Measurements from ENCODE around the gene HEATR1.

Gene HEATR1

DNA sequence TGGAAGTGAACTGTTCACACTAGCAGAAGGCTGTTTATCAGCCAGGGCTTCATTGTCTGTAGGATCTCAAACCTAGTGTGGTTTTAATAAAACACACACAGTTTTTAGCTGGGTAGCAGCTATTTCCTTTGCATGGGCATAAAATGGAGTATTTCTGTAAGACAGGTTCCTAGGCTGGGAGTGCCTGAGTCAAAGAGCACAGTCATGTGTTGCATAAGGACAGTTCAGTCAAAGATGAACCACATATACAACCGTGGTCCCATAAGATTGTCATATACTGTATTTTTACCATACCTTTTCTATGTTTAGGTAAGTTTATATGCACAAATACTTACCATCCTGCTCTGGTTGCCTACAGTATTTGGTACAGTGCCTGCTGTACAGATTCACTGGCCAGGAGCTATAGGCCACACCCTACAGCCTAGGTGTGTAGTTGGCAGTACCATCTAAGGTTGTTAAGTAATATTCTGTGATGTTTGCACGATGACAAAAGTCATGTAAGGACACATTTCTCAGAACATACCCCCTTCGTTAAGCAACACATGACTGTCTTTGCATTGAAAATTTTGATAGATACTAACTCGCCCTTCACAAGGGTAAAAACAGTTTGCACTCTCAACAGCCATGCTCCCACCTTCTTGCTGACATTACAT, 63.4 kb downstream of the HEATR1 start:
- DNase-seq = no peak

DNA sequence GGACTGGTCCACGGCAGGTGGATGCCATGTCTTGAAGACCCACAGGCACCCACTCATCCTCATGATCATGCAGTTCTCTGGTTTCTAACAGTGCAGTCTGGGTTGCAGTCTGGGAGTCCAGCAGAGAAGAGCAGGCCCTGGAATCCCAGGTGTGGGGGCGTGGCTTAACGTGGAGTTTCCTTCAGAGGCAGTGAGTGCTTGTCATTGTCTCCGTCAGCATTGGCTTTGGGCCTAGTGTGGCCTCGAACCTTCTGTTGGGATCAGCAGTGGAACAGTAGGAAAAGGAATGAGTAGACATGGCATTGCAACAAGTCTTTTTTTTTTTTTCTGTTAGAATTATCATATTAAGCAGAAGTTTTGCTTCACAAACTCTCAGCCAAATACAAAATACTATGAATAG, 67.8 kb downstream of the HEATR1 start:
- no peak for DNase-seq

DNA sequence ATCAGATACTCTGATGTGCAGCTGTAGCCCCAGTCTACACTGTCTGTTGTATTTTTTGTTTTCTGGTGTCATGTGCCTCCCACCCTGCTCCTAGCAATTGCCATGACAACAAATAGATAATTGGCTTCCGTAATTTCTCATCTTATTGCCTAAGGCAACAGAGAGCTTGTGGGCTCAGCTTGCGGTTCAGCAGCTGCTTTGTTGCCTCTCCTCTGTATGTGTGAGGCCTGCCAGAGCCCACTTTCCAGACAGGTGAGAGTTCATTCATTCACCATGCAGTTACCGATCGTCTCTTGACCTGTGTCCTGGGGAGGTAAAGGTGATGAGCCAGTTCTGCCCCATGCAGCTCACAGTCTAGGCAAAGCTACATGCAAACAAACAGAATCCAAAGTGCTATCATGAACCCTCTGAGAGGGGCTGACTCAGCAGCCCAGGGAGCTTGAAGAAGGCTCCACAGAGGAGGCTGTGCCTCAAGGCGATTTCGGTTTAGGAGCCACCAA, 68.6 kb downstream of the HEATR1 start:
- no peak for DNase-seq

DNA sequence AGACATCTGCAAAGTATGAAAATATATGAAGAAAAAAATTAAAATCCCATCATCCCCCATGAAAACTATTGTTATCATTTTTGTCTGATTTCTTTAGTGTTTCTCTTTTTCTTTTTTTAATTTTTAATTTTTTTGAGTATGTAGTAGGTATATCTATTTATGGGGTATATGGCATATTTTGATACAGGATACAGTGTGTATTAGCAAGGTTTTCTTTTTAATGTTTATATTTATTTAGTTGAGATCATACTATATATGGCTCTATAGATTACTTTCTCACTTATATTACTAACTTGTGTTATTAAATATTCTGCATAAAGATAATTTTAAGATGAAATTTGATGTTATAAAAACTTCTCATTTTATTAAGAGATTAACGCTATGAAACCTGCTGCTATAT, 69.1 kb downstream of the HEATR1 start:
- no peak for DNase-seq

DNA sequence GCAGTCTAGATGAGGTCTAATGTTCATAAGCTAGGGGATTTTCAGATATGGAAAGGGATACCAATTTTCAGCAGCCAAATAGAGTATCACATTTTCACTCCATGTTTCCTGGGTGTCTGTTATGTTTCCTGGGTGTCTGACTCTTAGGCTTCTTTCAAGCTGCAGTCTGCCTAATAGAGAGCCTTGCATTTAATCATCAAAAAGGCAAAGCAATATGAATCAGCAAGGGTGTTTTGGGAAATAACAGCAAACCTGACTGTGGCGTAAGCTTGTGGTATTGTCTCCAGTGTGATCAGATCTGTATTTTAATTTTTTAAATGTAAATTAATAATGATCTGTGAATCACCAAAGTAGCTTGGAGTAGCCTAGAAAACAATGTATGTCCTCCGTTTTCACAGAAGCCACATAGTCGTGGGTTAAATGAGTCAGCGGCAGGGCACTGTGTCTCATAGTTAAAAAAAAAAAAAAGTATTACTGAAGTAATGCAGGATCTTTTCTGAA, 70.1 kb downstream of the HEATR1 start:
- DNase-seq = no peak

DNA sequence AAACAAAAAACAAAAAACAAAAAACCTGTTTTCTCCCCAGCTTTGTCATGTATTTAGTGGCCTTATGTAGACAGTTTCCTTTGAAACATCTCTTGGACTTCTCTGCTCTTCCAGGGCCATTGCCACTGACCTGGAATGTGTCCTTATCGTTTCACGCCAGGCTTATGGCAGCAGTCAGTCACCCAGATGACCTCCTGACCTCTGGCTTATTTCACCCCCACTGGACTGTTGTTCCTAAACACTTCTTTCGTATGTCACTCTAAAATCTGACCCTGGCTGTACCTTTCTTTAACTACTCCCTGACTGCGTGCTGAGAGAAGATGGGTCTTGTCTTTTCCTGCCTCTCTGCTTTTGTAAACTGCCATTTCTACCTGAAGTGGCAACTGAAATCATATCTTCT, 71.5 kb downstream of the HEATR1 start:
- DNase-seq = no peak

DNA sequence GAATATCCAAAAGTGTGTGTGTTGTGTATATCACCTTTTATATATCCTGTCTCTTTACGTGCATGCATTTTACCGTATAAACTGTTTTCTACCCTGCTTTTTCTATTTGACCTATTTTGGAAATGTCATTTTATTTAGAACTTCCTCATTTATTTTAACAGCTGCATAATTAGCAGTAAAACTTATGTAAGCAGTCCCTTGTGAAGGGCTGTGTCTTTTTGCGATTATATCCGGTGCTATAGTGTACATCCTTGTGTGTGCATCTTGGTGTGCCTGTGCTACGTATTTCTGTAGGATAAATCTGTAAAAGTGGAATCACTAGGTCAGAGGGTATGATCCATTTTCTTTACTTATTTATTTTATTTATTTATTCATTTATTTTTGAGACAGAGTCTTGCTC, 73.4 kb downstream of the HEATR1 start:
- no peak for DNase-seq

DNA sequence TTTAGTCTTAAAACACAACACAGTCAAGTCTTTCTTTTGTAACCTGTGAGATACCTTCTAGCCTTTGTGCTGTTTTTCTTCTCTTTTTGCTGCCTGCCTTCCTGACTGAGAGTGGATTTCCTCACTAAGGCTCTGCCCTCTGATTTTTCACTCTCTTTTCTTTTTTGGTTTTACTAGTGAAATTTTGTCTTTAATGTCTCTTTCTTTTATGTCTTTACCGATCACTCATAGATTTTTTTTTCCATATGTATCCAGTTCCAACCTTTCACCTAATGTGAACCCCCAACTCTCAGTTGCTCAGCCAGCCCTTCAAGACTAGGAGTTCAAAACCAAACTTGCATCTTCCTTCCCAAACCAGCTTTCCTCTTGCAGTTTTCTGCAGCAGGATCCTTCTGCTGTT, 74.0 kb downstream of the HEATR1 start:
- DNase-seq = no peak

DNA sequence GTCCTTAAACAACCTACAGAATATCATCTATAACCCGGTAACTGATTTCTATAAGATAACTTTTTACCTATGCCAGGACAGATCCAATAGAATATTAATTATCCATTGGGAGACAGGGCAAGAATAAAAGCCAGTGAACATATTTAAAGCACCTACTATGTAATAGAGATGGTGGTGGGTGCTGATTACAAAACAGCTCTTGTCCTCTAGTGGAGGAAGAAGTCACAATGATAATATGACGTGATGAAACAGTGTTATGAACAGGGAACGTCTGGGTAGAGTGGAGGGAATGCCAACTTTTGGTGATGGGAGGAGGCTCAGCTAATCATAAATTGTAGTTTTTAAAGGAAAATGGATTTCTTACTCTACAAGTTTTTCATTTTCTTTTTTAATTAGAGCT, 78.2 kb downstream of the HEATR1 start:
- no peak for DNase-seq

DNA sequence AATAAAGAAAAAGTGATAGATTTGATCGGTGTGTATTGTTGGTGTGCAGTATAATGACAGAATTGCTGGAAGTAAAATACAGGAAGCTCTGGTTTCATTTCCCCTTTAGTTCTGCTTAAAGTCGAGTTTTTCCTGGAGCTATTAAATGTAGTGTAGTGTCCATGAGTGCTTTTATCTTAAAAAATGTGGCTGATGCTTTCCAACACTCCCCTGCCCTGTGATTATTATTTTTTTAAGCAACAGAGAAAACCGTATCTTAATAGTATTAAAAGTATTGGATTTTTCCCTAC, 79.5 kb downstream of the HEATR1 start:
- DNase-seq = no peak

DNA sequence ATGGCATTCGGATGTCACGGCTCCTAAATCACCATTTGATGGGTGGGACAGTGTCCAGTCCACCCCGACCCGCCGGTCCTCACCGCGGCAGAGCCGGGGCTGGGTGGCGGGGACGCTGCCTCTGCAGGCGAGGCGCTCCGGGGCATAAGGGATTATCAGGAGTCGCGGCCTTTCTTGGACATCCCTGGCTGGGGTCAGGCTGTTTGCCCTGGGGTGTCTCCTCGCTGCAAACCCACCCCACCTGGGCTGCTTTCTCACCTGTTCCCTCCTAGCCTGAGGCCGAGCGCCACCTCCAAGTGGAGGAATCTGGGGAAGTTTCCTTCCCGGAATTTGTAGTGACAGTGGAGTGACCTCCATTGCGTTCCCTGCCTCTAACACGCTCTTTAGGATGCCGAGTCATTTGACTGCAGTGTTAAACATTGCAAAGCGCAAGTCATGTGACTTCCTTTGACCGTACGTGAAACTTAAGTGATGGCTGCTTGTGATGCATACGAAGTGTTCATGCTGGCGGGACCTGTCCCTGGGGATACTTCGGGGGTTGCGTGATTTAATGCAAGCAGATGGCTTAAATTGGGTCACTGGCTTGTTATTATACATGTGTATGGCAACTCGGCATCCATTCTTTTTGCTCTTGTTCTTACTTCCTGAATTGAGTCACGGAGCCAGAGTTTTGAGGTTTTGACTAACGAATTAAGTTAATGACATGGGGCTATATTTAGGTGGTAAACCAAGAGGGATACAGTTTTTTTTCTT, 80.0 kb downstream of the HEATR1 start:
- DNase-seq = peak; percentile 80

DNA sequence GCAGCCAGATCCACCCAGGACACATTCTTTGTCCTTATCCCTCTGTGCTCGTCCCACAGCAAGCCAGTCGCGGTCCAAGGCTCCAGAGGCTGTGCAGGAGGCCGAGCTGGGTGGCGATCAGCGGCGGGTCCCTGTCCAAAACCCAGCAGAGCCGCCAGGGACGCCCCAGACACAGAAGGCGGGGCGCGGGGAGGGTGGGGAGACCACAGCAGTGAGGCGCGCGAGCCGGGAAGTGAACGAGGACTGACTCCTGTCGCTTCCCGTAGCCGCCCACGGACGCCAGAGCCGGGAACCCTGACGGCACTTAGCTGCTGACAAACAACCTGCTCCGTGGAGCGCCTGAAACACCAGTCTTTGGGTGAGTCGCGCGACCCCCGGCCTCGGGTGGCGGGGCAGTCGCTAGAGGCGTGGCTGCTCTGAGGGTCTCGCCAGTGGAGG, 80.6 kb downstream of the HEATR1 start, which contains the start of gene LGALS8:
LGALS8 (plus strand) TSS at position 279 of the 438 bp plus-strand sequence. CDS start 2,089 bp downstream, outside the sequence.
- peak; percentile 93 for DNase-seq

DNA sequence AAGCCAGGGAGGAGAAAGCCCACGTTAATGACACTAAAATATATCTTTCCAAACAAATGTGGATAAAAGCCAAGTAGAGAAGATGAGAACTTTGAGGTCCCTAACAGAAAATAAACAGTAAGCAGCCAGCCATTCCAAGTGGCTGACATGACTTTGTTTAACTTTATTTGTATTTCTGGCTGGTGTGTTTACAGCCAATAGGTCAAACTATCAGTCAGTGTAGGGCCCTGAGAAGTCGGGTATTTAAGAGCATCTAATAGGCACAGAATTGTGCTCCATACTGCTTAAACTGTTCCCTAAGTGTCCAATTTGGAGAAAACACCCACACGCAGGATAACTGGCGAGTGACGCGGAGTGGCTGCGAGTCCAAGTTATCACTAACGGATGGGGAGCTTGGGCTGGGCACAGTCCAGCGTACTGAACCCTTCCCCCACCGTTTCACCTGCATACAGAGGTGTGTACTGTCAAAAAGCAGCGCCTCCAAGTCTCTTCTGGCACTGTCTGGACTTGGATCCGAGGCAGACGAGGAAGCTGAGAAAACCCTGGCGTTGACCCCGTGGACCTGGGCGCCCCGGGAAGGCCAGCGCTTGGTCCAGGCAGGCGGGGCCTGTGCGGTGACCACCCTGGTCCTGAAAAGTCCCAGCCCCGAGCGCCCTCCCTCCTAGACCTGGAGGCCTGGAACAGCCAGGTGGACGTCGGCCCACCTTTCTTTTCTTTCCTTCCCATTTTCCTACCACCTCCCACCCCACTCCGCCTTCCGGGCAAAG, 81.2 kb downstream of the HEATR1 start:
- DNase-seq = no peak

DNA sequence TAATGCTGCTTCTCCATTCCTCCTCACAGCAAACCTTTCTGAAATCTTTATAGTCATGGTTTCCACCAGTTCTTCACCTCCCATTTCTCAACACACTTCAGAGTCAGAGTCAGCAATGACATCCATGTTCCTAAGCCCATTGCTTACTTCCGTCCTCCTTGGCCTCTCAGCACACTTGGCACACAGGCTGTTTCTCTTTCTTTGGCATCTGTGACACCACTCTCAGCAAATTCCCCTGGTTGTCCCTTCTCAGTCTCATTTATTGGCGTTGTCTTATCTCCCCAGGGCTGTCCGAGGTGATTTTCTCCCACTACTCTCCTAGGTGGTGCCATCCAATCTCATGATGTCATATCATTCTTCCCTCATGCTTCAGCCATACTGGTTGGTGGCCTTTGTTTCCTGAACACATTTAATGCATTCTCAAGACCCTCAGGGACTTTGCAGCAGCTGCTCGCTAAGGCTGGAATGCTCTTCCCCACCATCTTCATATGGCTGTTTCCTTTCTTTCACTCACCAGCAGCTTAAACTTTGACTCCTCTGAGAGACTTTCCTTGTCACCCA, 83.8 kb downstream of the HEATR1 start:
- DNase-seq = no peak

DNA sequence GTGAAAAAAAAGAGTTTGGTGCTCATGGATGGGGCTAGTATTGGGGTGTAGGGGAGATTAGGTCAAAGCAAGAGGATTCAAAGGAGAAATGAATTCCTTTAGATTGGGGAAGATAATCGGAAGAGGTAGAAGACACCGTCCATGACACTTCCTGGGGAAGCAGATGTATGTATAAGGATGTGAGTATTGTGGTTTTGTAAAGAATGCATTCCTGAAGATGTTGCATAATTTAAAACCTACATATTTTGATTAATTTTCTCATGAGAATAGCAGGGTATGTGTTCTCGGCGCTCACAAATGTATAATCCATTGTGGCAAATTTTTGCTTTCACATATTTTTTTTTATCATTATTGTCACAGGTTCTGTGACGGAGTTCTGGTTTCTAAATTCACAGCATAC, 86.0 kb downstream of the HEATR1 start:
- DNase-seq = no peak

DNA sequence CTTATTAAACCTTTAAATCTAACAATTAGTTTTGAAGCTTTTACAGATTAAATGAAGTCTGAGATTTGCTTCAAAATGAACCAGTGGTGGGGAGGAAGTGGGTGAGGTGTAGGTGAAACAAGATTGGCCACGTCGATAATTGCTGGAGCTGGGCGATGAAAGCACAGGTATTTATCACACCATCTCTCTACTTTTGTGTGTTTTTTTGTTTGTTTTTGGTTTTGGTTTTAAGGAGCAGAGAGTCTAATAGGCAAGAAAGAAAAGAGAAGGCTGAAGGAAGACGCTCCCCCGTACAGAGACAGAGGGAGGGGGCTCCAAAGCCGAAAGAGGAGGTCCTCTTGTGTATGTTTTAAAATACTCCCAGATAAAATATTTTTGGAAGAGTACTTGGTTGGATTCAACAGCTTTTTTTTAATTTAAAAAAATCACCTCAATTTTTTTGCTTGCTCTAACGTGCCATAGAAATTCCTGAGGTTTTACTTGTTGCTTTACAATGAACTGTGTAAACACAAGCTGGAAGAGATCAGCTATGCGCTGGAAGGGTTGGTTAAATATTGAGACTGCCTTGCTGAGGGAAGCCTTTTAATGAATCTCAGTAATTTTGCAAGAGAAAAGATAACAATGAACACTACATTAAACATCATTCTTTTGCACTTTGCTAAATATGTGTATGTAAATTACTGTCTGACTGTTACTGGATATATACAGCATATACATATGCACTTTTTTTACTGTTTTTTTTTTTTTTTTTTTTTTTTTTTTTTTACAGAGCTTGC, 87.2 kb downstream of the HEATR1 start:
- no peak for DNase-seq

DNA sequence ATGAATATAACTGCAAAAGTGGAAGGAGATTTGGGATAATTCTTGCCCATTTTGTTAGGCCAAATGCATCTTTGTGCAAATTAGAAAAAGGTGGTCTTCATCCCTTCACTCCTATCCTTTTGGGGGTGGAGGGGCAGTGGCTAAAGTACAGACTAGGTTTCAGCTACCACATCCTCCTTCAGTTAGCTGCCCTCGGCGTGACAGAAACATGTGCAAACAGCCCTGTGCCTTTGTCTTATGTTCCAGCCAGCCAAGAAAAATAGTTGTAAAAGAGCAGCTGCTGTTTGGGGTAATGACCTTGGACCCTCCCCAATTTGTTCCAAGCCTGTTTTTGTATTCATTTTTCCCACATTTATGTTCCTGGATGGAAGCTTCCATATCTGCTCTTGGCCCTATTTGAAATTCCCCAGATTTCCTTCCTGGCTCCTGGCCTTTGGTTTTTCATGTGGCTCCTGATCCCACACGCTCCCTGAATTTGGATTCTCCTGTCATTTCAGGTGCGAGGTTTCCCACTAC, 88.8 kb downstream of the HEATR1 start:
- peak; percentile 35 for DNase-seq

DNA sequence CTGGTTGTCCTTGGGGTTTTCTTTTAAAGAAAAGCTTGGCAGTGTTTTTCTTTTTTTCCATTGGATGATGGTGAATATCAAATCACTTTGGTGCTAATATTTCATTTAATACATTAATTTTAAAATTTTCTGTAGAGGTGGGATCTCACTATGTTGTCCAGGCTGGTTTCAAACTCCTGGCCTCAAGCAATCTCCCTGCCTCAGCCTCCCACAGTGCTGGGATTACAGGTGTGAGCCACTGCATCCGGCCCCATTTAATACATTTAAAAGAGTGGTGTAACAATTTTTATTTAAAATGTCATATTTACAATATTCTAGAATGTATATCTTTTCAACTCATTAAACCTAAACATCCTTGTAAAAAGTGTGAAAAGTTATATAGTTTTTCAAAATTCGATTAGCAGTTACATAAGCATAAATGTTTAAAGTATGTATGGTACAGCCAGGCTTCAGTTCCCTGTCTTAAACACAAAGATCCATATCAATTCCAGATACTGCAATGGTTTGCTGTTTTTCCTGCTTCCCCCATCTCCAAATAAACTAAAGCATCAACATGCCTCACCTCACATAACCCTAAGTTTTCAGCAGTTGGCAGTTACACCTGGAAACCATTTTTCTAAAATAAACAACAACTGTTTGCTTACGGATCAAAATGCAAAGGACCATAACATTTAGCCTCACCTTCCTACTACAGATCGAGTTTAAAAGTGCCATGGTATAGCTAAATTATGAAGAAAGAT, 89.4 kb downstream of the HEATR1 start:
- DNase-seq = no peak

DNA sequence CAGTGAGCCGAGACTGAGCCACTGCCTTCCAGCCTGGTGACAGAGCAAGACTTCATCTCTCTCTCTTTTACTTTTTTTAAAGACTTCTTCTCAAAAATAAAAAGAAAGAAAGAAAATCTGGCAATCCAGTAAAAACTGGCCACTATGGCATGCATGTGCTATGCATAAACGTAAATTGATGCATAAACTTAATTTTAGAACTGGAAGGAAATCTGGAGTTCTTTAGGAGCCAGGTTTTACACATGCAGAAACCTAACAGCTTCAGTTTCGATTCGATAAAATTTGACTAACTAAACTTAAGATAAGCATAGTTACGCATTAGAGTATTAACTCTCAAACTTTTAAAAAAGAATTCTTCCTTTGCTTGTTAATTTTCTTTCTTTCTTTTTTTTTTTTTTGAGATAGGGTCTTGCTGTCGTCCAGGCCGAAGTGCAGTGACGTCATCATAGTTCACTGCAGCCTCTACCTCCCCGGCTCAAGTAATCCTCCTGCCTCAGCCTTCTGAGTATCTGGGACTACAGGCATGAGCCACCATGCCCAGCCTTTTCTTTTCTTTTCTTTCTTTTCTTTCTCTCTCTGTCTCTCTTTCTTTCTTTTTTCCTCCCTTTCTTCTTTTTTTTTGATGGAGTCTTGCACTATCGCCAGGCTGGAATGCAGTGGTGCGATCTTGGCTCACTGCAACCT, 92.4 kb downstream of the HEATR1 start:
- no peak for DNase-seq

DNA sequence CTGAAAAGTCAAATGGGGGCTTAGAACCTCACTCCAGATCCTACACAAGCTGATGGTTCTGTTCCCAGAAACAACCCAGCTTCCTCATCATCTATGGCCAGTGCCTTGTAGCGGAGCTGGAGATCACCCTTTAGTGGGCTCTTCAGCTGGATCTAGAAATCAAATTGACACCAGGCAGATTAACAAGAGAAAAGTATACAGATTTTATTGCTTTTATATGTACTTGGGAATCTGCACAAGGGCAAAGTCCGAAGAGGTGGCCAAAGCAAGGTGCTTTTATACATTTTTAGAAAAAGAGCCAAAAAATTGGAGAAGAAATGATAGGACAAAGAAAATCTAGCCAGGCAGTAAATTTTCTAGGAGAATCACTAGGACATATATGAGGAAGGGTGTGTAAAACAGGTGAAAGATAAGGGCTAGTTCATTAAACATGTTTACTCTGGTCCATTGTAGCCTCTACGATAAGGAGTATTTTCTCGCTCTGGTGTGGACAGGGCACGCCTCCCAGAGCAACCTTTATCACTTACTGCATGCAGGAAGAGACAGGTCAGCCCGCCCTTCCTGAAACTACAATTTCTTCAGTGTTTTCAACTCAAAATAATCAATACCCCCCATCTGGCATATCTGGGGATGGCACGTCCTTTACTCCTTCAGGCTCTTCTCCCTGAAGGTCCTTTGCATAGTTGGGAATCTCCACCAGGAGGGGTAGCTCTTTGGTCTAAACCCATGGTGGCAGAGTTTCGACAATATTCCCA, 94.5 kb downstream of the HEATR1 start:
- no peak for DNase-seq

Measured in left hindlimb (tissue), 1 donor.